OCI-M1 (cell line): ENCODE measurements around the gene TRAPPC12.
A peak's percentile ranks its signal among the peaks of the same experiment; 100 is the strongest.
"Not testable (repeated sequence)": the region's sequence is repeated elsewhere in the genome, so short reads cannot be mapped to it uniquely, and the experiment has no call there.

ENCODE experiments used
- DNase-seq: peaks from one replicate; lab custom pipeline; 2025; lab: John Stamatoyannopoulos, UW

Gene TRAPPC12

GRCh38 chr2:3432693-3433338, 53.3 kb downstream of the TRAPPC12 start:
- no peak for DNase-seq

GRCh38 chr2:3433339-3433699, 53.8 kb downstream of the TRAPPC12 start:
- DNase-seq, result no peak

DNA sequence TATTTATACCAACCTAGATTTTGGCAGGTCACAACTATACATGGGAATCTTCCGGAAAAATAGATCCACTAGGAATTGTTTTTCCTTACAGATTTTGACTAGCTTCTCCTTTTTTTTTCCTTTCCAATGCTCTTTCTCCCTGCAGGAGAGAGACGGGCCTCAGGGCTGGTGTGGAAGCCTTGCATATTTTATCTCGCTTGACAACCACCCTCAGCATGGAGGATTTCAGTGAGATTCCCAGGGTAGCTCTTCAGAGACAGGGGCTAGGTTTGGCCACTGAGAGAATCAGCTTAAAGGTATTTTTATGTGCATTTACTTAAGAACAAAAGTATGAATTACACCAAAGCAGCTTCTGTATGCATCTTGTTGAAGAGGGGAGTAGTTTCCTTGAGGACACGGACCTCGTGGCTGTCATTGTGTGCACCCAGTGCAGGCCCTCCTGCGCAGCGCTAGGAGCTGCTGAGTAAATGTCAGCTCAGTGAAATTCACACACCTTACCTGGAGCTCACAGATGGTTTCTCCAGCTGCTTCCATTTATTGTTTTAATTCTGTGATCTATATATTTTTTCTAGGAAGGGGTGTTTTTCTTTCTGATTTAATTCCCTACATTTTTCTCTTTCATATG, 54.4 kb downstream of the TRAPPC12 start:
- DNase-seq, result no peak

- DNase-seq, result no peak
These were observed 55.2 kb downstream of the TRAPPC12 start for GRCh38 chr2:3434654-3435053.

DNA sequence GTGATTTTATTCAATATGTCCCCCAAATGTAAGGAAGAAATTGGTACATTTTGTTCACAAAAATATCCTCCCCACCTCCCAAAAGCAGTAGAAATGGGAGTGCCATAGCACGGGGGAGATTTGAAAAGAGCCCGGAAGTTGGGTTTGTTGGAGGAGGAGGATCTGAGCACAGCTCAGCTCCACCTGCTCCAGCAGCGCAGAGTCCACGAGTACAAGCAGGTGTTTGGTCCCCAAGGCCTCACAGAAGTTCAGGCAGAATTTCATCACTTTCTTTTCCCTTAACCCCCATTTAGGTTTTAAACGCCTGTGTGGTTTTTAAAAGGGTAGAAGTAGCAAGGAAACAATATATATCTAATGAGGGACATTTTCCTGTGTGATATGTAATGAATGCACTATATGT, 56.0 kb downstream of the TRAPPC12 start:
- DNase-seq, result no peak

DNA sequence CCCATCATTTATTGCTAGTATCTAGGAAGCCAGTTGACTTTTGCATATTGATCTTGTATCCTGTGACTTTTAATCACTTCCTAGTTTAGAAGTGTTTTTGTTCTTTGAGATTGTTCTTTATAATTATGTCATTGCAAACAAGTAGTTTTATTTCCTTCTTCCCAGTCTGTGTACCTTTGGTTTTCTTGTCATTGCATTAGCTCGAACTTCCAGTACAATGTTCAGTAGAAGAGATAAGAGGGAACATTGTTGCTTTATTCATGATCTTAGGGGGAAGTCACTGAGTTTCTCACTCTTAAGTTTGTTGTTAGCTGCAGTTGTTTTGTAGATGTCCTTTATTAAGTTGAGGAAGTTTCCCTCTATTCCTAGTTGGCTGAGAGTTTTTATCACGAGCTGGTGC, 61.0 kb downstream of the TRAPPC12 start:
- peak; percentile 50 for DNase-seq

GRCh38 chr2:3441465-3441864, 62.0 kb downstream of the TRAPPC12 start:
- no peak for DNase-seq

- no peak for DNase-seq
These were observed 62.7 kb downstream of the TRAPPC12 start for GRCh38 chr2:3442185-3442584.

- no peak for DNase-seq
These were observed 63.6 kb downstream of the TRAPPC12 start for GRCh38 chr2:3443083-3443482.

DNA sequence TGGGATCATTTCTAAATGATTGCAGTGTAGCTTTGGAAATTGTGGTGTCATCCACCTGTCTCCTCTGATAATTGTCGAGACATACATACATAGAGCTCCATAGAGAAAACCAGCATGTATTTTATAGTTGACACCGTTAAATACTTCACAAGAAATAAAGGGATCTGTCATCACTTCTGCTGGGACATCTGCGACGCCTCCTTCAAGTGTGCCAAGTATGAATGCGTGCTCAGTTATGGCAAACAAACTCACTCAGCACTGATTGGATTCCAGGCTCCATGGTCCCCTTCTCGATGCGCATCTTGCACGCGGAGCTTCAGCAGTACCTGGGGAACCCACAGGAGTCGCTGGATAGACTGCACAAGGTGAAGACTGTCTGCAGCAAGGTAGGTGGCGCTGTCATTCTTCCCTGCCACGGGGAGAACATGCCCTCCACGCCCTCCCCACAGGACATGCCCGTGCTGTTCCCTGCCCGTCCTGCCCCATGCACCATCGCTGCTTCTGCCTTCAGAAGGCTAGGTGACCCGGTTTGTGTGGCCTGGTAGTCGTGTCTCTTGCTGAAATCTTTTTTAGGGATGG, 64.1 kb downstream of the TRAPPC12 start:
- DNase-seq, result no peak

DNA sequence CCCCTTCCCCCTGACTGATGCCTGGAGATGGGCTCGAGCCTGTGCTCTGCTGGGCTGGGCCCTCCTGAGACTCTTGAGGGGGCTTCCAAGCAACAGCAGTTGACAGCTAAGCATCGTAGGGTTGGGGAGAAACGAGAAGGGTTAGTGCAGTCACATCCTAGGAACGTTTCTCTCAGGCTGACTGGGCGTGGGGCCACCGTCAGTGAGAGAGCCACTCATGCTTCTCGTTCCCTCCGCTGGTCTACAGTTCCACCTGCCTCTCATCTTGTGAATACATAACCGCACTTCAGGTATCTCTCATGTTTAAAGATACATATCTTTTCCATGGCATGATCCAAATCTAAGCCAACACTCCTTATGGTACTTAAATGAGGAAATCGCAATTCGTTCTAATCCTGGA, 66.4 kb downstream of the TRAPPC12 start:
- no peak for DNase-seq

GRCh38 chr2:3446381-3446780, 66.9 kb downstream of the TRAPPC12 start:
- no peak for DNase-seq

GRCh38 chr2:3447186-3447585, 67.7 kb downstream of the TRAPPC12 start:
- not testable (repeated sequence) for DNase-seq

- DNase-seq, result no peak
These were observed 68.4 kb downstream of the TRAPPC12 start for GRCh38 chr2:3447789-3448317.

GRCh38 chr2:3448441-3448911, 69.0 kb downstream of the TRAPPC12 start:
- not testable (repeated sequence) for DNase-seq

GRCh38 chr2:3449086-3449485, 69.6 kb downstream of the TRAPPC12 start:
- no peak for DNase-seq

DNA sequence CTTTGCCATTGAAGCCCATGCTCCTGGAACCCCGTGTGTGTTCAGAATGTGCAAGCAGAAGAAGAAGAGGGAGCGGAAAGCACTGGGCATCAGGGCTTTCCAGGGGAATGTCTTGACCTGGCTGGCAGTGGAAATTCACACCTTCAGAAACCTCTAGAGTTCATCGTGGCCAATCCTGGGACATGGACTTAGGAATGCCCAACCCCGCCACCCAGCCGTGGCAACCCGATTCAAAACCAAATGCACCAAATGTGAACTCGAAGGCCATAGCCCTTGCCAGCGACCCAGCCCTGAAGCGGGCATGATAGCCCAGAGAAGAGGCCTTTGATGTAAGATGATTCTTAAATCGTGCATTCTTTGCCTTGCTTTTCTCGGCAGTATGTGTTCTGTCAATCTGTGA, 70.4 kb downstream of the TRAPPC12 start:
- DNase-seq, result no peak

DNA sequence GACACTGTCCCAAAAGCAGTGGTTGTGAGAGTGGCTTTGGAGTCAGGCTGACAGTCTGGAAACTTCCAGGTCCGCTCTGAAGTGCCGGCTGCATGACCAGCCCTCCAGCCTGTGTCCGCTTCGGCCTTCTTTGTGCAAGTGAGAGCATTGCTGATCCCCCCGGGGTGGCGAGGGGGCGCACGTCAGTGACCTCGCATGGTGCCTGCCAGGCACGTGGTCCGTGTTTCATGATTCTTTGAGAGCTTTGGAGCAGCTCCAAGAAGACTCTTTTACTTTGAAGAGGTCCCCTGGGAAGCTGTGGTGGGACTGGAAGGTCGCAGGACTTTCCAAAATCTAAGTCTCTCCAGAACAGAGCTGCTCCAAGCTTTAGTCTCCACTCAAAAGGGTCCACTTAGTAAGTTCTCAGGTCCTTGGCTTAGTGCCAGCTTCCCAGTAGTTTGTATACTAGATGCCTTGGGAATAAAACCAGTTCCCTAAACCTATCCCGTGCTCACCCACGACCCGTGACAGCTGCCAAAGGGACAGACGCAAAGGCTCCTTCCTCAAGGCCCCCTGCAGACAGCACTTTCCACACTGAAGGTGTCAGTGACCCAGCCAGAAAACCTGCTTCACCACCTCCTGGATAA, 71.0 kb downstream of the TRAPPC12 start:
- no peak for DNase-seq

DNA sequence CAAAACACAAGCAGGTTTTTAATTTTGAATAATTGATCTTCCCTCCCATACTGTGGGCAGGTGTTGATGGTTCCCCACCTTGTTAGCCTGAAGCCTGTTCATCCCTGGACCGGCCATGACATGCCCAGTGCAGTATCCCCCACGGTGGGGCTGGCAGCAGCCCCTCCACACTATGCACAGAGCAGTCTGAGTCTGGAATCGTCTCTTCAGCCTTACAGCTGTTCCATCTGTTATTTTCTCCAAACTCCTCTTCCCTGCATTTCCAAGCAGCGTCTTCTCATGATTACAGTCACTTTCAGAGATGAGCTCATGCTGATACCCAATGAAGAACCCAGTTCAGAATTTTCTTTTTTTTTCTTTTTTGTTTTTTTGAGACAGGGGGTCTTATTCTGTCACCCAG, 71.7 kb downstream of the TRAPPC12 start:
- no peak for DNase-seq

GRCh38 chr2:3451926-3452671, 72.6 kb downstream of the TRAPPC12 start:
- no peak for DNase-seq

GRCh38 chr2:3453190-3453999, 73.9 kb downstream of the TRAPPC12 start:
- DNase-seq, result no peak
